22Rv1 (cell line): ENCODE results near the gene KIF3B.
A peak's percentile ranks its signal among the peaks of the same experiment; 100 is the strongest.

Experiments used
- H3K27ac ChIP-seq: fragments of 450-650 bp; 2 replicates; pipeline ENCODE4 v1.5.1; 2017
- ZFX ChIP-seq: fragments of 450-650 bp; IDR thresholded peaks from 2 replicates; pipeline ENCODE4 v1.6.1; 2017; ENCODE audit warnings: antibody characterized with exemption, borderline replicate concordance
- TF ChIP-seq, protein P1 (sequence below): fragments of 450-650 bp; IDR thresholded peaks from 2 replicates; pipeline ENCODE4 v1.5.1; 2017; ENCODE audit warnings: mild to moderate bottlenecking

Gene KIF3B

GRCh38 chr20:32278199-32278643, 770 bp downstream of the KIF3B start:
- H3K27ac ChIP-seq = peak overlapping the region; percentile 39; the same call in 1 of the 2 replicates
- TF ChIP-seq, protein P1, sequence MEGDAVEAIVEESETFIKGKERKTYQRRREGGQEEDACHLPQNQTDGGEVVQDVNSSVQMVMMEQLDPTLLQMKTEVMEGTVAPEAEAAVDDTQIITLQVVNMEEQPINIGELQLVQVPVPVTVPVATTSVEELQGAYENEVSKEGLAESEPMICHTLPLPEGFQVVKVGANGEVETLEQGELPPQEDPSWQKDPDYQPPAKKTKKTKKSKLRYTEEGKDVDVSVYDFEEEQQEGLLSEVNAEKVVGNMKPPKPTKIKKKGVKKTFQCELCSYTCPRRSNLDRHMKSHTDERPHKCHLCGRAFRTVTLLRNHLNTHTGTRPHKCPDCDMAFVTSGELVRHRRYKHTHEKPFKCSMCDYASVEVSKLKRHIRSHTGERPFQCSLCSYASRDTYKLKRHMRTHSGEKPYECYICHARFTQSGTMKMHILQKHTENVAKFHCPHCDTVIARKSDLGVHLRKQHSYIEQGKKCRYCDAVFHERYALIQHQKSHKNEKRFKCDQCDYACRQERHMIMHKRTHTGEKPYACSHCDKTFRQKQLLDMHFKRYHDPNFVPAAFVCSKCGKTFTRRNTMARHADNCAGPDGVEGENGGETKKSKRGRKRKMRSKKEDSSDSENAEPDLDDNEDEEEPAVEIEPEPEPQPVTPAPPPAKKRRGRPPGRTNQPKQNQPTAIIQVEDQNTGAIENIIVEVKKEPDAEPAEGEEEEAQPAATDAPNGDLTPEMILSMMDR = no peak
- TF ChIP-seq ZFX = no peak

DNA sequence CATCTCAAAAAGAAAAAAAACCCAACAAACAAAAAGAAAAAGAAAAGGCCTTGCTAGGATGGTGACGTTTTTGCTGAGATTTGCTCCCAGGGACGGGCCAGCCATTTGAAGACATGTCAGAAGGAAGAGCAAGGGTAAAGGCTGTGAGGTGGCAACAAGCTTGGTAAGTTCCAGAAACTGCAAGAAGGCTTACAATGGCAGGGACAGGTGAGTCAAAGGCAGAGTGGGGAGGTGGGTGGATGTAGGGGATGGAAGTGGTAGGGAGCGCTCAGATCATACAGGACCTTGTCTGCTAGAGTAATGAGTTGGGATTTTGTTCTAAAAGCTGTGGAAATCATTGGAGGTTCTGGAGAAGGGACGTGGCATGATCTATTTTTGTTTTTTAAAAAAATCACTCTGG, 4.3 kb downstream of the KIF3B start:
- no peak overlapping the region for H3K27ac ChIP-seq

DNA sequence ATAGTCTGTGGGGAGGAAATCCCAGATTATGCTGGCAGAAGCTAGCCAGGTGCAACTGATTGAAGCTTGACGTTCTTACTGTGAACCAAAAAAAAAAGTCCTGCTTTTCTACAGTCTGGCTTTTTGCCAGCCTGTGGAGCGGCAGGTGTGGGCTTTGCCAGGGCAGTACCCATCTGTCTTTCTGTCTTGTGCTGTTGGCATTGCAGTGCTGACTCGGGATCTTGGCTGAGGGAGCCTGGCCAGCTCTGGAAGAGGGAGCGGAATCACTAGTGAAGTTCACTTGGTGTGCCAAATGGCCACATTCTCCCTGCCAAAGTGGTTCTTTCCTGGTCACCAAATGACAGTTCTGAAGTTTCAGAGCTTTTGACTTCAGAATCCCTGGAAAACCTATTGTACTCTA, 5.0 kb downstream of the KIF3B start:
- TF ChIP-seq, protein P1 = no peak
- TF ChIP-seq ZFX = no peak
- H3K27ac ChIP-seq = no peak overlapping the region

More for the DNA sequence above, 4.3 kb downstream of the KIF3B start:
- TF ChIP-seq, protein P1 = no peak
- TF ChIP-seq ZFX = no peak

DNA sequence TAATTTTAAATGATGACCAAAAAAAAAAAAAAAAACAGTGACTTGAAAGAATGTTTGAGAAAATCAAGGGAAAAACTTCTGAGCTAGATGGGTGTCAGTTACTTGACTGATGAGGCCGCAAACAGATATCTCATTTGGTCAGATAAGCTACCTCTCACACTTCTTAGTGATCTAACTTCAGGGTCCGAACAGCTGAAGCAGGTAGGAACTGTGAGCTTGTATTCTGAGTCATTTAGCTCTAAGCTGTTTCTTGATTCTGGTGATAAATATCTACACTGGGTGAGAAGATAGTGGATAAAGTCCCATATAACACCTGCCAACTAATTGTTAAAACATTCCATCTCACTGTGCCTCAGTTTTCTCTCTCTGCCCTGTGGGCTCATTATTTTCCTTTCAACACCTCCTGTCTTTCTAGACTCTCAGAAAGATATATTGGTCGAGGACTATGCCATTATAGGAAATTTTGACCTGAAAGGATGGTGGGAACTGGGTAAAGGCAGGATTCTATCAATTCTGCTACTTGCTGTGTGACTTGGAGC, 7.7 kb downstream of the KIF3B start:
- no peak overlapping the region for H3K27ac ChIP-seq
- TF ChIP-seq, protein P1 = no peak
- TF ChIP-seq ZFX = no peak

DNA sequence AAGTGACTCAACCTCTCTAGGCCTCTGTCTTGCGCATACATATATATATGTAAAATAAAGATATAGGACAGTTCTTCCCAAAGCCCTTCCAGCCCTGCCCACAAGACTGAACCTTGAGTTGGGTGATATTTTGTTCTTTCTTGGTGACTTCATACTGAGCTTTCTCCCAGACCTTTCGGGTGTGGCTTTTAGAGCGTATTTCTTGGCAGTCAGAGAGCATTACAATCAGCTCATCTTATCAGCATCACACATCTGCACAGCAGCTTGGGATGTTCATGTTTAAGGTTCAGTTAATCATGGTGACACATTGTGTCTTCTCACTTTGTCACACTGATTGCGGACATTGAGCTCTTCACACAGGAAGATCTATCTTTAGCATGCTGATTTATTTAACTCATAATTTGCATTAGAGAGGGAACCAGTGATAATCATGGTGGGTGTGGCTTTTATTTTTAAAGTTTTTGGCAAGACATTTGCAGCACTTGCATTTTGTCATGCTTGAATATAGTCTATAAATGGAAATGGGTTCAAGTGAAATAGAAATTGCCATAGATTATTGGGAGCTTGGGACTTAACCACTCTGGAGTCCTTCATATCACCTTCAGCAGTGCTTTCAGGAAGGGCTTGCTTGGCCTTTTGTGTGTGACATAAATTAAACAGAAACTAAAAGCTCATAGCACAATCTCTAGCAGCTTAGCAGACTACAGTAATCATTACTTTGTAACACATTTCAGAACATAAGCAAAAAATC, 8.3 kb downstream of the KIF3B start:
- H3K27ac ChIP-seq = no peak overlapping the region
- no peak for TF ChIP-seq ZFX
- TF ChIP-seq, protein P1 = no peak

GRCh38 chr20:32287231-32287638, 9.8 kb downstream of the KIF3B start:
- TF ChIP-seq, protein P1 = no peak
- TF ChIP-seq ZFX = no peak
- H3K27ac ChIP-seq = no peak overlapping the region

DNA sequence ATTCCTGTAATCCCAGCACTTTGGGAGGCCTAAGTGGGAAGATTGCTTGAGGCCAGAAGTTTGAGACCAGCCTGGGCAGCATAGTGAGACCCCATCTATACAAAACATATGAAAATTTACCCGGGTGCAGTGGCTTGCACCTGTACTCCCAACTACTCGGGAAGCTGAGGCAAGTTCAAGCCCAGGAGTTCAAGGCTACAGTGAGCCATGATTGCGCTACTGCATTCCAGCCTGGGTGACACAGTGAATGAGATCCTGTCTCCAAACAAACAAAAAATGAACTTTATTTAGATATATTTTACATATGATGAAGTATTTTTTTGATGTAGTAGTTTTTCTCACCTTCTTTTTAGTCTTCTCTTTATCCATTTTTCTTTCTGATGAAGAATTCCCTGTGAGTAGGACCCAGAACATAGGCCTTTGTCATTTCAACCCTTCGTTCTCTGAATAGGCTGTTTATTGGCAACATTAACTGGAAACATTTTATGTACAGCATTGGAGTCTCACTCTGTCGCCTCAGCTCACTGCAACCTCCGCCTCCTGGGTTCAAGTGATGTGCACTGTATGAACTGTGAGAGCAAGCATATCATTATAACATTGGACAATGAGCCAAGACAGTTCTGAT, 10.9 kb downstream of the KIF3B start:
- H3K27ac ChIP-seq = no peak overlapping the region
- TF ChIP-seq, protein P1 = no peak
- TF ChIP-seq ZFX = no peak

- peak overlapping the region; percentile 50 for H3K27ac ChIP-seq
Observed at GRCh38 chr20:32289299-32289660, 11.8 kb downstream of the KIF3B start.
